GM23248 (cell line): ENCODE data around the gene MYLK. TPM values are rescaled to one million over a fixed set of nuclear protein-coding genes. Genes with fewer than 3 reads are reported as not detected.
A peak's percentile ranks its signal among the peaks of the same experiment; 100 is the strongest.

Experiments
- DNase-seq: peaks from one replicate; pipeline ENCODE4 v3.0.0-alpha.2; 2015
- H2AFZ ChIP-seq: fragments of 200-600 bp; sonication (generic); 2 replicates; pipeline ENCODE4 v1.6.1; 2016; ENCODE audit warnings: antibody characterized with exemption
- H3F3A ChIP-seq: fragments of 200-600 bp; sonication (generic); 2 replicates; pipeline ENCODE4 v1.6.1; 2016; ENCODE audit warnings: mild to moderate bottlenecking, antibody characterized with exemption, mixed run types; ENCODE audit not compliant: insufficient read depth
- H3K27ac ChIP-seq: fragments of 200-600 bp; sonication (generic); 2 replicates; pipeline ENCODE4 v1.5.1; 2016; ENCODE audit warnings: mild to moderate bottlenecking
- H3K27me3 ChIP-seq: fragments of 200-600 bp; sonication (generic); replicated peaks from 2 replicates; pipeline ENCODE4 v1.6.1; 2016; ENCODE audit warnings: mild to moderate bottlenecking; ENCODE audit not compliant: insufficient read depth
- H3K36me3 ChIP-seq: fragments of 200-600 bp; sonication (generic); 2 replicates; pipeline ENCODE4 v1.6.1; 2016; ENCODE audit warnings: low read depth, mild to moderate bottlenecking
- H3K4me1 ChIP-seq: fragments of 200-600 bp; sonication (generic); 2 replicates; pipeline ENCODE4 v1.6.1; 2016; ENCODE audit warnings: mild to moderate bottlenecking; ENCODE audit not compliant: insufficient read depth
- H3K4me2 ChIP-seq: fragments of 200-600 bp; sonication (generic); one replicate; pipeline ENCODE4 v1.6.1; 2016; ENCODE audit warnings: mild to moderate bottlenecking; ENCODE audit not compliant: unreplicated experiment
- H3K4me3 ChIP-seq: fragments of 200-600 bp; sonication (generic); 2 replicates; pipeline ENCODE4 v1.5.1; 2016; ENCODE audit warnings: mild to moderate bottlenecking
- H3K79me2 ChIP-seq: fragments of 200-600 bp; sonication (generic); 2 replicates; pipeline ENCODE4 v1.6.1; 2016; ENCODE audit warnings: mild to moderate bottlenecking; ENCODE audit not compliant: insufficient read depth
- H3K9ac ChIP-seq: fragments of 200-600 bp; sonication (generic); 2 replicates; pipeline ENCODE4 v1.6.1; 2016; ENCODE audit warnings: mild to moderate bottlenecking
- H3K9me2 ChIP-seq: fragments of 200-600 bp; sonication (generic); 2 replicates; pipeline ENCODE4 v1.6.1; 2016; ENCODE audit warnings: mixed run types, mild to moderate bottlenecking, moderate library complexity; ENCODE audit not compliant: insufficient read depth
- H3K9me3 ChIP-seq: fragments of 200-600 bp; sonication (generic); one replicate; pipeline ENCODE4 v1.6.1; 2017; ENCODE audit warnings: low read depth
- H4K20me1 ChIP-seq: fragments of 200-600 bp; sonication (generic); 2 replicates; pipeline ENCODE4 v1.6.0; 2016; ENCODE audit not compliant: insufficient read depth
- EZH2 ChIP-seq: fragments of 200-600 bp; sonication (generic); IDR thresholded peaks from 2 replicates; pipeline ENCODE4 v1.6.1; 2018; ENCODE audit warnings: antibody characterized with exemption, mild to moderate bottlenecking; ENCODE audit not compliant: insufficient read depth, poor library complexity, severe bottlenecking
- EZH2phosphoT487 ChIP-seq: fragments of 200-600 bp; sonication (generic); IDR thresholded peaks from 2 replicates; pipeline ENCODE4 v1.6.1; 2018; ENCODE audit warnings: antibody characterized with exemption, moderate library complexity, mild to moderate bottlenecking, low read depth; ENCODE audit not compliant: insufficient read depth
- WGBS, 2 experiments: methylation state at CpG; one replicate each; pipeline ENCODE4 v1.1.6; 2015 to 2017; ENCODE audit warnings: low lambda C conversion rate in 2 of 2, low coverage in 1 of 2; ENCODE audit errors: missing lambda C conversion rate in 2 of 2; 5-methylcytosine and 5-hydroxymethylcytosine counted together
- in situ Hi-C: fragments of 300-500 bp; cut with MboI; formaldehyde crosslinking; loops from 2 replicates; pipeline ENCODE4 v1.15.0; 2020
- polyA plus RNA-seq: library from polyadenylated mRNA; unstranded; fragments of >200 nt; fragmentation: Nextera tagmentation; extraction: Ambion mirVana; gene quantifications from 2 replicates; pipeline ENCODE4 v1.2.1, GENCODE V29; 2016
- total RNA-seq: library from RNA; depleted of rRNA; stranded (reverse); fragments of >200 nt; shearing (Covaris generic); gene quantifications from 2 replicates; pipeline ENCODE4 v1.2.3, GENCODE V29; 2014

The MYLK gene
- total and polyA plus RNA-seq, 2 experiments from 2014 or later, result 110 to 174 TPM

GRCh38 chr3:123587401-123587800 is 296.7 kb downstream of the MYLK start:
- no peak overlapping the region; the same call in 1 of the 2 replicates for H2AFZ ChIP-seq
- peaks cover 48% of the 10 kb centered on the region for H3K79me2 ChIP-seq
- H3K4me3 ChIP-seq, result peak overlapping the region; percentile 91
- TF ChIP-seq EZH2phosphoT487 (no peak), EZH2 (no peak)
- peak overlapping the region; percentile 93 for H3K4me2 ChIP-seq
- no peaks in the 10 kb centered on the region for H3K9me3 ChIP-seq
- H3K27me3 ChIP-seq, result no peaks in the 10 kb centered on the region
- H4K20me1 ChIP-seq, result no peaks in the 10 kb centered on the region
- no peak for DNase-seq
- 97 to 98% methylated on average over 2 of the region's 2 CpGs for WGBS, 2 experiments
- peaks cover 21% of the 10 kb centered on the region for H3F3A ChIP-seq
- H3K27ac ChIP-seq, result peak overlapping the region; percentile 90
- H3K36me3 ChIP-seq, result no peaks in the 10 kb centered on the region
- in situ Hi-C loops, result no loop called here
- H3K9me2 ChIP-seq, result no peaks in the 10 kb centered on the region
- H3K9ac ChIP-seq, result no peak overlapping the region
- H3K4me1 ChIP-seq, result peaks cover 30% of the 10 kb centered on the region

DNA sequence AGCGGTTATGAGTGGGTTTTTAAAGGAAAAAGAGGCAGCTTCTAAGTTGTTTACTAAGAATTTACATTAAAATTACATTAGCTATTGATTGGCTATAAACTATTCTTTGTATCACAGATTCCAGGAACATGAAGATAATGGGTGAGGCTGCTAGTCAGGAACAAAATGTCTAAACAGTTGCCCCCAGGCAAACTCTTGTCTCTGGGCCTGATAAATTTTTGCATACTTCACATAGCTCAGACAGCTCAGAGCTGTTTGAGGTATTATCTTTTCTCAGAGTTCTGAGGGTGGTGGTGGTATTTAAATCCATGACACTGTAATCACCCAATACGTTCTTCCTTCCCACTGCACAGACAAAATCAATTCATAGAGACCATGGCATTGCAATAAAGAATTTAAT is 297.2 kb downstream of the MYLK start:
- Histone ChIP-seq H3K4me3 (peak overlapping the region; percentile 91), H3K79me2 (peaks cover 52% of the 10 kb centered on the region), H3K27me3 (no peaks in the 10 kb centered on the region), H3K36me3 (no peaks in the 10 kb centered on the region), H3K9ac (peak overlapping the region; percentile 82), H3K4me1 (peaks cover 35% of the 10 kb centered on the region), H3K27ac (peak overlapping the region; percentile 90), H3F3A (peaks cover 21% of the 10 kb centered on the region), H3K4me2 (peak overlapping the region; percentile 93), H3K9me2 (no peaks in the 10 kb centered on the region), H4K20me1 (no peaks in the 10 kb centered on the region), H2AFZ (peak overlapping the region; percentile 96), H3K9me3 (no peaks in the 10 kb centered on the region)
- 65 to 66% methylated on average over 2 of the region's 2 CpGs for WGBS, 2 experiments
- peak; percentile 53 for DNase-seq
- in situ Hi-C loops, result no loop called here
- TF ChIP-seq EZH2, result no peak

- H3K4me3 ChIP-seq, result peak overlapping the region; percentile 91
- TF ChIP-seq EZH2phosphoT487 (no peak), EZH2 (no peak)
- peak overlapping the region; percentile 90 for H3K27ac ChIP-seq
- H3K4me2 ChIP-seq, result peak overlapping the region; percentile 93
- H3K36me3 ChIP-seq, result no peaks in the 10 kb centered on the region
- no peaks in the 10 kb centered on the region for H3K27me3 ChIP-seq
- H3K79me2 ChIP-seq, result peaks cover 60% of the 10 kb centered on the region
- peak overlapping the region; percentile 96 for H2AFZ ChIP-seq
- H3K9ac ChIP-seq, result peak overlapping the region; percentile 82
- 7% methylated on average over 10 of the region's 10 CpGs for WGBS, 2 experiments
- no peaks in the 10 kb centered on the region for H3K9me2 ChIP-seq
- in situ Hi-C loops, result no loop called here
- peaks cover 35% of the 10 kb centered on the region for H3K4me1 ChIP-seq
- no peaks in the 10 kb centered on the region for H3K9me3 ChIP-seq
- H3F3A ChIP-seq, result peaks cover 21% of the 10 kb centered on the region
- DNase-seq, result peak; percentile 70
- no peaks in the 10 kb centered on the region for H4K20me1 ChIP-seq
Measured at GRCh38 chr3:123586131-123586530, 298.0 kb downstream of the MYLK start.

DNA sequence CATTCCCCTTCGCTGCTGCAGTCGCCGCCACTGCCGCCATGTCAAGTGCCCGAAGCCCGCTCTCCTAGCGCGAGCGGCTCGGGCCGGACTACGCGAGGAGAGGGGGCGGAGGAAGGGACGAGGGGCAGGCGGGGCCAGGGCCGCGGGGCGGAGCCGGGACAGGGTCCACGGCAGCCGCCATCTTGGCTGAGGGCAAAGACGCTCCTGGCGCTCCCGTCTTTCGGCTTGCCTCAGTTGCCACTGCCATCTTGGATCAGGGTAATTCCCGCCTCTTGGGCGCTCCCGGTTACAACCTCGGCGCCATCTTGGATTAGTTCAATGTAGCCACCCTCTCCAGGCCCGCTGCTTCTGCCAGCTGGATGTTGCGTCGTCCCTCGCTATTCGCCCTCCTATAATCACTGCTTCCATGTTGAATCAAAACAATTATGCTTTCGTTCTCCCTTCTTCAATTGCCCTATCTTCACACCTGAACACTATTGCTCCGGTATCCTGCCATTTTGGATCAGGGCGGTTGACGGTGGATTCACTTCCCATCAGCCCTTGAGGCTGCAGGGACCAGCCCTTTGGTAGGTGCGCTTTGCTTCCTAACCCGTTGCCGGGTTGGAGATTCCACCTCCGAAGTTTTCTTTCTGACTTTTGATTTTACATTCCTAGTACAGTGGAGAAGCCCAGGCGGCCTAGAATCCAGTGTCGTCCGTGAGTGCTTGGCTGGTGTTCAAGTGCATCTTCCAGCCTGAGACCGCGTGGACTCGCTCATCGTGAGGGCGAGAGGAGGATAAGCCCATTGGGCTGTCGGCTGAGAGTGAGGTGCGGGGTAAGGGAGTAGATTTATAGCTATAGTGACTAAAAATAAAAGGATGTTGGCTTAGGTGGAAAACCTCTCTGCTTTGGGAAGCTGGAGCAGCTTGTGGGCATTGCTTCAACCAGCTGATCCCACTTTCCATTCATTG is 298.9 kb downstream of the MYLK start, which contains the start of gene HACD2:
Gene HACD2 (minus strand): TSS at position 66 of the 950 bp plus-strand sequence. CDS start 26 bp downstream, at position 40.
- DNase-seq, result peak; percentile 99
- Histone ChIP-seq H3K36me3 (no peaks in the 10 kb centered on the region), H3K4me3 (peak within 1 kb of the TSS; percentile 91), H3K4me1 (peaks cover 35% of the 10 kb centered on the region), H3K9me3 (no peaks in the 10 kb centered on the region), H4K20me1 (no peaks in the 10 kb centered on the region), H3K4me2 (peak within 1 kb of the TSS; percentile 93), H3K9ac (peak within 1 kb of the TSS; percentile 82), H3F3A (peaks cover 21% of the 10 kb centered on the region), H3K9me2 (no peaks in the 10 kb centered on the region), H3K27me3 (no peaks in the 10 kb centered on the region), H2AFZ (peak within 1 kb of the TSS; percentile 96), H3K79me2 (peaks cover 58% of the 10 kb centered on the region), H3K27ac (peak within 1 kb of the TSS; percentile 90)
- no peak for TF ChIP-seq EZH2
- 1% methylated on average over 38 to 52 of the region's 54 CpGs for WGBS, 2 experiments
- in situ Hi-C loops, result no loop called here
